PC-3 (cell line): Measurements from ENCODE around the gene ZNF148. TPM values are rescaled to one million over a fixed set of nuclear protein-coding genes. Genes with fewer than 3 reads are reported as not detected.

Experiments
- ATAC-seq: fragments of 200-7000 bp; cut with Tn5 transposase; 2 replicates; pipeline ENCODE4 v1.9.1; 2020; ENCODE audit warnings: mild to moderate bottlenecking, moderate library complexity
- BruUV-seq: library from RNA; stranded (reverse); fragments of 400-500 nt; replicated peaks from 2 replicates; lab custom pipeline; 2021; lab: Mats Ljungman, UMichigan
- CTCF ChIA-PET: fragments of 300-600 bp; sonication (Branson Sonifier 250); formaldehyde crosslinking; loops from one replicate; lab custom pipeline; 2022; ENCODE audit warnings: antibody characterized with exemption; lab: Charles Lee
- POLR2A ChIA-PET: fragments of 300-600 bp; sonication (Branson Sonifier 250); formaldehyde crosslinking; loops from one replicate; lab custom pipeline; 2022; ENCODE audit warnings: antibody characterized with exemption; ENCODE audit not compliant: unreplicated experiment; lab: Charles Lee
- DNase-seq: peaks from one replicate; pipeline ENCODE4 v3.0.0-alpha.2; 2015
- H2AFZ ChIP-seq: fragments of 300-600 bp; sonication (generic); 2 replicates; pipeline ENCODE4 v1.6.0; 2016; ENCODE audit warnings: antibody characterized with exemption, low read length
- H3F3A ChIP-seq: fragments of 300-600 bp; sonication (generic); one replicate; pipeline ENCODE4 v1.6.0; 2017; ENCODE audit warnings: antibody characterized with exemption, low read length, control low read depth, mild to moderate bottlenecking; ENCODE audit not compliant: unreplicated experiment
- H3K27ac ChIP-seq: fragments of 300-600 bp; sonication (generic); 2 replicates; pipeline ENCODE4 v1.5.1; 2016; ENCODE audit warnings: mild to moderate bottlenecking, low read length
- H3K27me3 ChIP-seq: fragments of 300-600 bp; sonication (generic); 2 replicates; pipeline ENCODE4 v1.6.1; 2016; ENCODE audit warnings: low read length, mixed read lengths
- H3K36me3 ChIP-seq: fragments of 300-600 bp; sonication (generic); 2 replicates; pipeline ENCODE4 v1.6.1; 2016; ENCODE audit warnings: low read depth, mixed run types, low read length, mixed read lengths
- H3K4me1 ChIP-seq: fragments of 300-600 bp; sonication (generic); 2 replicates; pipeline ENCODE4 v1.5.1; 2016; ENCODE audit warnings: low read length; ENCODE audit not compliant: insufficient read depth
- H3K4me2 ChIP-seq: fragments of 300-600 bp; sonication (generic); 2 replicates; pipeline ENCODE4 v1.6.0; 2016; ENCODE audit warnings: low read length
- H3K4me3 ChIP-seq: fragments of 300-600 bp; sonication (generic); 2 replicates; pipeline ENCODE4 v1.5.1; 2016; ENCODE audit warnings: mild to moderate bottlenecking, low read length, mixed read lengths
- H3K79me2 ChIP-seq: fragments of 300-600 bp; sonication (generic); 2 replicates; pipeline ENCODE4 v1.6.1; 2017; ENCODE audit warnings: low read length, mixed read lengths
- H3K9ac ChIP-seq: fragments of 300-600 bp; sonication (generic); 2 replicates; pipeline ENCODE4 v1.6.0; 2016; ENCODE audit warnings: mild to moderate bottlenecking, low read length
- H3K9me2 ChIP-seq: fragments of 300-600 bp; sonication (generic); replicated peaks from 2 replicates; pipeline ENCODE4 v1.6.1; 2016; ENCODE audit warnings: mixed run types, low read length, mixed read lengths
- H3K9me3 ChIP-seq: fragments of 300-600 bp; sonication (generic); 2 replicates; pipeline ENCODE4 v1.6.1; 2016; ENCODE audit warnings: low read length, mixed read lengths
- H4K20me1 ChIP-seq: fragments of 300-600 bp; sonication (generic); 2 replicates; pipeline ENCODE4 v1.6.1; 2016; ENCODE audit warnings: low read length, mixed read lengths
- EZH2 ChIP-seq: fragments of 300-600 bp; sonication (generic); IDR thresholded peaks from one replicate; pipeline ENCODE4 v1.6.1; 2017; ENCODE audit warnings: antibody characterized with exemption, mild to moderate bottlenecking, low read length; ENCODE audit not compliant: unreplicated experiment
- EZH2phosphoT487 ChIP-seq: fragments of 300-600 bp; sonication (generic); IDR thresholded peaks from 2 replicates; pipeline ENCODE4 v1.6.1; 2018; ENCODE audit warnings: mild to moderate bottlenecking, antibody characterized with exemption, low read length, borderline replicate concordance
- intact Hi-C: fragments of 100-400 bp; cut with micrococcal nuclease; formaldehyde crosslinking; loops from 2 replicates; pipeline ENCODE4 v1.9.0; 2023
- total RNA-seq: library from RNA; depleted of rRNA; stranded (reverse); fragments of >200 nt; gene quantifications from 2 replicates; pipeline ENCODE4 v1.2.3, GENCODE V29; 2014
- TF ChIP-seq, protein P1 (sequence below): fragments of 300-600 bp; sonication (generic); conservative IDR thresholded peaks from 2 replicates; pipeline ENCODE4 v1.5.1; 2017; ENCODE audit warnings: antibody characterized with exemption, low read depth, mild to moderate bottlenecking, low read length

The ZNF148 gene
- total RNA-seq, 1 experiment from 2014 or later, result 18.1 TPM

DNA sequence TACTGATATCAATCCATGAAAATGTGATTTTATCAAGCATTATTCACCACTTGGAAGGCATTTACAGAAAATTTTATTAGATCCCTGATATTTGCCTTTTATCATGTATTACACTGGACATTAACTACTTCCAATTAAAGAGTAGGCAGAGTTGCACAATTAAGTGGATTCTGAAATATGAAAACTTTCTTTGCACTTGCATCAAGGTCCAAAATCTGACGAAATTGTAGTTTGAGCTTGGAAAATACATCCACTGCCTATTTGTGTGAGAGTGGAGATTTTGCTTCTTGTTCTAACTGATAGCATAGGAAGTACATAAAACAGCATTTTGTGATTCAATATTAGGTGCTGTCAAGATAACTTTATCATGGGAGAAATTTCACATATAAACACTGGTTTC lies 113.0 kb downstream of the ZNF148 start:
- ChIA-PET POLR2A (no interaction called here), CTCF (no interaction called here)
- ATAC-seq, result no peak
- Histone ChIP-seq H3K4me3 (no peak overlapping the region), H3K79me2 (no peaks in the 10 kb centered on the region), H3K9me2 (no peaks in the 10 kb centered on the region), H3K27ac (no peak overlapping the region), H3K27me3 (no peaks in the 10 kb centered on the region), H3K9me3 (no peaks in the 10 kb centered on the region), H4K20me1 (no peaks in the 10 kb centered on the region), H3F3A (no peaks in the 10 kb centered on the region), H3K4me1 (no peaks in the 10 kb centered on the region), H3K36me3 (no peaks in the 10 kb centered on the region), H3K4me2 (no peak overlapping the region), H2AFZ (no peak overlapping the region), H3K9ac (no peak overlapping the region)
- intact Hi-C loops, result no loop called here
- no TSS peak for BruUV-seq
- DNase-seq, result no peak
- TF ChIP-seq, protein P1, sequence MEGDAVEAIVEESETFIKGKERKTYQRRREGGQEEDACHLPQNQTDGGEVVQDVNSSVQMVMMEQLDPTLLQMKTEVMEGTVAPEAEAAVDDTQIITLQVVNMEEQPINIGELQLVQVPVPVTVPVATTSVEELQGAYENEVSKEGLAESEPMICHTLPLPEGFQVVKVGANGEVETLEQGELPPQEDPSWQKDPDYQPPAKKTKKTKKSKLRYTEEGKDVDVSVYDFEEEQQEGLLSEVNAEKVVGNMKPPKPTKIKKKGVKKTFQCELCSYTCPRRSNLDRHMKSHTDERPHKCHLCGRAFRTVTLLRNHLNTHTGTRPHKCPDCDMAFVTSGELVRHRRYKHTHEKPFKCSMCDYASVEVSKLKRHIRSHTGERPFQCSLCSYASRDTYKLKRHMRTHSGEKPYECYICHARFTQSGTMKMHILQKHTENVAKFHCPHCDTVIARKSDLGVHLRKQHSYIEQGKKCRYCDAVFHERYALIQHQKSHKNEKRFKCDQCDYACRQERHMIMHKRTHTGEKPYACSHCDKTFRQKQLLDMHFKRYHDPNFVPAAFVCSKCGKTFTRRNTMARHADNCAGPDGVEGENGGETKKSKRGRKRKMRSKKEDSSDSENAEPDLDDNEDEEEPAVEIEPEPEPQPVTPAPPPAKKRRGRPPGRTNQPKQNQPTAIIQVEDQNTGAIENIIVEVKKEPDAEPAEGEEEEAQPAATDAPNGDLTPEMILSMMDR, result no peak
- TF ChIP-seq EZH2phosphoT487 (no peak), EZH2 (no peak)

DNA sequence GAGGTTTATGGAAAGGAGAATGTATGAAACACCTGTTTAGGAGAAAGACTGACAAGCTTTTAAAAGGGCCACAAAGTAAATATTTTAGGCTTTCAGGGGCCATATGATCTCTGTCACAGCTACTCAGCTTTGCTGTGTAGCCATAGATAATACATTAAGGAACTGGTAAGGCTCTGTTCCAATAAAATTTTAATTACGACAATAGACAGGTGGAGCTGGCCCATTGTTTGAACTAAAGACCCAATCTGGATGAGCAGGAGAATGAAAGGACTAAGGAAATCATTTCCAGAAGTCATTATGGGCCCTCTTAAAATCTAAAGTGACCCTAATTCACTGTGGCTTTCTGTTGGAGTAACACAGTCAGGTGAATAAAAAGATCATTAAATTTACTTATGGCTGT lies 114.1 kb downstream of the ZNF148 start:
- intact Hi-C loops, result no loop called here

DNA sequence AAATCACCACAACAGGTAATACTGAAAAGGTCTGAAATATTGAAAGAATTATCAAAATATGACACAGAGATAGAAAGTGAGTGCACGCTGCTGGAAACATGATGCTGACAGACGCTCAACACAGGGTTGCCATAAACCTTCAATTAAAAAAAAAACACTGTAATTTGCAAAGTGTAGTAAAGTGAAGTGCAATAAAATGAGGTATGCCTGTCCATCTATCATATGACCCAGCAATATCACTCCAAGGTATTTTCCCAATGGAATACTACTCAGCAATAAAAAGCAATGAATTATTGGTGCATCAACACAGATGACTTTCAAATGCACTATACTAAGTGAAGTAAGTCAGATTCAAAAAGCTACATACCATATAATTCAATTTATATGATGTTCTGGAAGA lies 115.0 kb downstream of the ZNF148 start:
- no peaks in the 10 kb centered on the region for H3K79me2 ChIP-seq
- no peaks in the 10 kb centered on the region for H3K36me3 ChIP-seq
- no peak overlapping the region for H2AFZ ChIP-seq
- no peak for DNase-seq
- H3K27me3 ChIP-seq, result no peaks in the 10 kb centered on the region
- BruUV-seq, result no TSS peak
- no peak for ATAC-seq
- intact Hi-C loops, result no loop called here
- H3K4me2 ChIP-seq, result no peak overlapping the region
- no peak overlapping the region for H3K9ac ChIP-seq
- ChIA-PET CTCF (no interaction called here), POLR2A (no interaction called here)
- H3K9me3 ChIP-seq, result no peaks in the 10 kb centered on the region
- TF ChIP-seq, protein P1, result no peak
- TF ChIP-seq EZH2phosphoT487 (no peak), EZH2 (no peak)
- H4K20me1 ChIP-seq, result no peaks in the 10 kb centered on the region
- no peaks in the 10 kb centered on the region for H3F3A ChIP-seq
- no peaks in the 10 kb centered on the region for H3K4me1 ChIP-seq
- no peak overlapping the region for H3K27ac ChIP-seq
- H3K4me3 ChIP-seq, result no peak overlapping the region
- H3K9me2 ChIP-seq, result no peaks in the 10 kb centered on the region

More for the DNA sequence above, 114.1 kb downstream of the ZNF148 start:
- Histone ChIP-seq H3K9me2 (no peaks in the 10 kb centered on the region), H2AFZ (no peak overlapping the region), H3K4me2 (no peak overlapping the region), H3K9me3 (no peaks in the 10 kb centered on the region), H3K27ac (no peak overlapping the region), H3F3A (no peaks in the 10 kb centered on the region), H3K36me3 (no peaks in the 10 kb centered on the region), H4K20me1 (no peaks in the 10 kb centered on the region), H3K9ac (no peak overlapping the region), H3K27me3 (no peaks in the 10 kb centered on the region), H3K4me3 (no peak overlapping the region), H3K79me2 (no peaks in the 10 kb centered on the region), H3K4me1 (no peaks in the 10 kb centered on the region)
- no peak for TF ChIP-seq EZH2phosphoT487
- TF ChIP-seq, protein P1, result no peak
- TF ChIP-seq EZH2, result no peak
- ChIA-PET CTCF (no interaction called here), POLR2A (no interaction called here)
- ATAC-seq (no peak), DNase-seq (no peak)
- BruUV-seq, result no TSS peak
